Kasumi-1 (cell line): ENCODE data around the gene COPG2.

Experiments
- DNase-seq, 2 experiments: peaks; one replicate each; lab custom pipeline; 2025; lab: John Stamatoyannopoulos, UW

COPG2 gene

GRCh38 chr7:130475776-130476175 is 192.8 kb downstream of the COPG2 start:
- DNase-seq: no peak

GRCh38 chr7:130473876-130474275 is 194.7 kb downstream of the COPG2 start:
- DNase-seq: peak in 1 of 2 experiments; percentile 35

- peak; percentile 78 to 85 for DNase-seq
These were observed 195.3 kb downstream of the COPG2 start for GRCh38 chr7:130473289-130473688.

GRCh38 chr7:130471974-130472373 is 196.6 kb downstream of the COPG2 start:
- DNase-seq: no peak

- DNase-seq: no peak
These were observed 199.9 kb downstream of the COPG2 start for GRCh38 chr7:130468612-130469011.

GRCh38 chr7:130463553-130464434 is 204.8 kb downstream of the COPG2 start:
- no peak for DNase-seq

GRCh38 chr7:130461272-130461671 is 207.3 kb downstream of the COPG2 start:
- DNase-seq: no peak

GRCh38 chr7:130458257-130458656 is 210.3 kb downstream of the COPG2 start:
- peak; percentile 32 to 37 for DNase-seq
